NK-92 treated with Interleukin-12 subunit alpha and Interleukin-12 subunit beta, amount 100 ng/mL, for 24 hours (cell line): ENCODE measurements around the gene BCR.
A peak's percentile ranks its signal among the peaks of the same experiment; 100 is the strongest.
"Not testable (repeated sequence)": the region's sequence is repeated elsewhere in the genome, so short reads cannot be mapped to it uniquely, and the experiment has no call there.

Experiments
- DNase-seq: peaks from one replicate; lab custom pipeline; 2025; lab: John Stamatoyannopoulos, UW

Gene BCR

DNA sequence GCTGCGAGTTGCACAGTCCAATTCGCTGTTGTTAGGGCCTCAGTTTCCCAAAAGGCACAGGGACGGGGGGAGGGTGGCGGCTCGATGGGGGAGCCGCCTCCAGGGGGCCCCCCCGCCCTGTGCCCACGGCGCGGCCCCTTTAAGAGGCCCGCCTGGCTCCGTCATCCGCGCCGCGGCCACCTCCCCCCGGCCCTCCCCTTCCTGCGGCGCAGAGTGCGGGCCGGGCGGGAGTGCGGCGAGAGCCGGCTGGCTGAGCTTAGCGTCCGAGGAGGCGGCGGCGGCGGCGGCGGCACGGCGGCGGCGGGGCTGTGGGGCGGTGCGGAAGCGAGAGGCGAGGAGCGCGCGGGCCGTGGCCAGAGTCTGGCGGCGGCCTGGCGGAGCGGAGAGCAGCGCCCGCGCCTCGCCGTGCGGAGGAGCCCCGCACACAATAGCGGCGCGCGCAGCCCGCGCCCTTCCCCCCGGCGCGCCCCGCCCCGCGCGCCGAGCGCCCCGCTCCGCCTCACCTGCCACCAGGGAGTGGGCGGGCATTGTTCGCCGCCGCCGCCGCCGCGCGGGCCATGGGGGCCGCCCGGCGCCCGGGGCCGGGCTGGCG, at the start of gene BCR:
TSS of gene BCR (plus strand) at position 209 of the 592 bp plus-strand sequence. CDS start 452 bp downstream, outside the sequence.
- no peak for DNase-seq

DNA sequence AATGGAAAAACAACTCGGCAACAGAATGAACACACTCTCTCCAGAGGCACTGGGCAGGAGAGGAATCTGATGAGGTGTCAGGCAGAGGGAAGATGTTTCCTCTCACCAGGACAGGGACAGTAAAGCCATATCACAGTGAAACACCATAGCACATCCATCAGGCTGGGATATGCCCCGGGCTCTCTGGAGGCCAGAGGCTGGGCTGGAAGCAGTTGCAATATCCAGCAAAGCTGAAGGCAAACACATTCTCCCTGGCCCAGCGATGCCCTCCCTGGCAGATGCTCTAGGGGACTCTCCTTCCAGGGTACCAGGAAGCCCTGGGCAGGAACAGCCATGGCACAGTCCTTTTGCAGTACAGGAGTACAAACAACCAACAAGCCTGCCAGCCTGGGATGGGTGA, 49.6 kb upstream of the BCR start:
- no peak for DNase-seq

GRCh38 chr22:23131931-23132330, 48.4 kb upstream of the BCR start:
- no peak for DNase-seq

DNA sequence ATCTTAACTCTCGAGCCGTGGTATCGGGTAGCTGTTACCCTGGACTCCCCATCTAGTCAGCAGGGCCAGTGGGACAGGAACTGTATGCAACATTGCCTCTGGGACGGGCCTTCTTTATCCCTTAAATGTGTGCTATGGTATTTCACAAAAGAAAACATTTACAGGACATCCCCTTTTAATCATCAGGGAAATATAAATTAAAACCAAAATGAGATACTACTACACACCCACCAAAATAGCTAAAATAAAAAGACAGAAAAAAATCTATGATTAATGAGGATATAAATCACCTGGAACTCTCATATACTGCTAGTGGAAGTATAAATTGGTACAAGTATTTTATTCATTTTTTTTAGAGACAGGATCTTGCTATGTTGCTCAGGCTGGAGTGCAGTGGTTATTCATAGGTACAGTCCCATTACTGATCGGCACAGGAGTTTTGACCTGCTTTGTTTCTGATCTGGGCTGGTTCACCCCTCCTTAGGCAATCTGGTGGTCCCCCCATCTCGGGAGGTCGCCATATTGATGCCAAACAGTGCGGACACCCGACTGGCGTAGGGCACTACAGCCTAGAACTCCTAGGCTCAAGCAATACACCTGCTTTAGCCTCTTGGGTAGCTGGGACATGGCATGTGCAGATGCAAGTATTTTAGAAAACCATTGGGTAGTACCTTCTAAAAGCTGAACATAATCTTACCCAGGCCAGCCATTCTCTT, 47.8 kb upstream of the BCR start:
- DNase-seq: no peak

DNA sequence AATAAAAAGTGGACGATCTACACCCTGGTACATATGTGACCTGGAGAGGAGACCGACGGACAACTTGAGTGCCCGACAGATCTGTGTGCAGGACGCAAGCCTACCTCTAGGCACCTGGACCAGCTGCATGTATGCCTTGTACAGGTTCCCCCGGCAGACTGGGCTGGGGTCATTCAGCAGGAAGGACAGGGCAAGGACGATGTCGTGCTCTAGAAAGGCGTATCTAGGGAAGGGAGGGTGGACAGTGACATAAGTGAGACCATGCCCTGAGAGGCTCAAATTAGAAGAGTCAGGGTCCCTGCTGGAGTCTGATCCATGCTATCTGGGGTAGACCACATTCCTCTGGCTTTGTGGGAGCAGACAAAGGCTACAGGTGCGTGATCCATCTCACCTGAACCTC, 46.4 kb upstream of the BCR start:
- no peak for DNase-seq

- not testable (repeated sequence) for DNase-seq
Observed at GRCh38 chr22:23136991-23137390, 43.3 kb upstream of the BCR start.

DNA sequence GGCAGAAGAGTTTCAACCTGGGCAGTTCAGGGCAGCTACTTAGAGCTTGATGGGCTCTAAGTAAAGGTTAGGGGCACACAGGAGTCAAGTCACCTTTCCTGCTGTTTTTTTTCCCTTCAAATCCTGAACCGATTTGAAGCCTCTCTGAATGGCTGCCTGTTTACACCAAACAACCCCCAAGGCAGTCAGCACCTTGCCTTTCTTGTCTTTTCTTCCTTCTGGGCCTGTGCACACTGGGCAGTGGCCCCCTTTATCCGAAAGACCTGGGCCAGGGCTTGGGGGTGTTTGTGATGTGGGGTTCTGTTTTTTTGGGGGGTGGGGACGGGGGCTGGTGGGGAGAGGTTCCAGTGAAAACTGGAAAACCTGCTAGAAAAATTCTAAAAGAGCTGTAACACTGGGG, 42.8 kb upstream of the BCR start:
- DNase-seq: no peak

DNA sequence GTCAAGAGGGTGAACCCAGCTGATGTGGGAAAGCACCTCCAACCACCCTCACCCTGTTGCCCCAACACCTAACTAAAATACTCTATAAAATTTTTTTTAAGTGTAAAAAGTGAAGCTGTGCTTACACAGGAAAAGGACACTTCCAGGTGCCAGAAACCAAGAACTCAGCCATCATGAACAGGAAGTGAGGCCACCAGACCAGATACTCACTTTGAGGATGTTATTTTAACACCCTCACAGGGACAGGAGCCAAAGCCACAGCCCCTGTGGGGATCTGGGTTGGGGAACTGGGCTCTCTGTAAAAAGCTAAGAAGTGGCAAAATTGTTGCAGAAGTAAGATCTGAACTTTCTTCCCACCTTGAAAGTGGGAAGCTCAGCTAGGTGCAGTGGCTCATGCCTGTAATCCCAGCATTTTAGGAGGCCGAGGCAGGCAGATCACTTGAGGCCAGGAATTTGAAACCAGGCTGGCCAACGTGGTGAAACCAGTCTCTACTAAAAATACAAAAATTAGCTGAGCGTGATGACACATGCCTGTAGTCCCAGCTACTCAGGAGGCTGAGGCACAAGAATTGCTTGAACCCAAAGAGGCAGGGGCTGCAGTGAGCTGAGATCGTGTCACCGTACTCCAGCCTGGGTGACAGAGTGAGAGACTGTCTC, 42.3 kb upstream of the BCR start:
- DNase-seq: peak; percentile 49

GRCh38 chr22:23138584-23139435, 41.5 kb upstream of the BCR start:
- no peak for DNase-seq

- DNase-seq: no peak
Observed at GRCh38 chr22:23140385-23140784, 39.9 kb upstream of the BCR start.

DNA sequence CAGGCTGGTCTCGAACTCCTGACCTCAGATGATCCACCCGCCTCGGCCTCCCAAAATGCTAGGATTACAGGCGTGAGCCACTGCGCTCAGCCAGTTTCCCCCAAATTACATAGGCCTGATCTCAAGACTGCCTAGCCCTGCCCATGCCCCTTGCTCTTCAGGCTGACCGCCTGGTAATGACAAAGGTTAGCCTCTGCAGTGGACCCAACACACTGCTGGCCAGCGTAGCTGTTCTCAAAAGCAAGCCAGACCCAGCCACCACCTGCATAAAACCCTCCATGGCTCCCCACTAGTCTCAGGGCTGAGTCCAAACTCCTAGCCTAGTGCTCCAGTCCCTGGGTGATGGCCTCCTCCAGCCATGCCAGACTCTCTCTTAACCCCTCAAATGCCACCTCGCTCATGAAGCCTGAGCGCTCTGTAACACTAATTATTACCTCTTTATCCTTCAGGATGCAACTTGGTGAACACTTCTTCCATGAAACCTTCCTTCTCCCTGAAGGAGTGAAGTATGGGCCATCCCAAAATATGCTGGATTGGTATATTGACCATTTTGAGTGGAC, 37.7 kb upstream of the BCR start:
- DNase-seq: no peak

DNA sequence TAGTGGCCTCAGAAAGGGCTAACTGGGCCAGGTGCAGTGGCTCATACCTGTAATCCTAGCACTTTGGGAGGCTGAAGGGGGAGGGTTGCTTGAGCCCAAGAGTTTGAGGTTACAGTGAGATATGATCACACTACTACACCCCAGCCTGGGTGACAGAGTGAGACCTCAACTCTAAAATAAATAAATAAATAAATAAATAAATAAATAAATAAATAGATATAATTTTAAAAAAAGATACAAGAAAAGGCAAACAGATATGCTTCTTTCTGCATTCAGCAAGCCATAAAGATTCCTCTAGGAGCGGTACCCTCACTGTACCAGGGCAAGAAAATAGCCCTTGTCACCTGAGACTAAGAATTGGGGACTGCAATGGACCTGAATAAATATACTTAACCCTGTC, 37.2 kb upstream of the BCR start:
- DNase-seq: no peak

GRCh38 chr22:23144432-23144831, 35.9 kb upstream of the BCR start:
- no peak for DNase-seq

- DNase-seq: no peak
Observed at GRCh38 chr22:23144932-23145877, 35.1 kb upstream of the BCR start, which contains the start of gene RAB36. RAB36 (plus strand) TSS chr22:23145477; CDS start chr22:23146617, 1,140 bp downstream.

- DNase-seq: no peak
Observed at GRCh38 chr22:23145878-23146470, 34.3 kb upstream of the BCR start.

GRCh38 chr22:23146478-23147205, 33.7 kb upstream of the BCR start:
- DNase-seq: no peak

DNA sequence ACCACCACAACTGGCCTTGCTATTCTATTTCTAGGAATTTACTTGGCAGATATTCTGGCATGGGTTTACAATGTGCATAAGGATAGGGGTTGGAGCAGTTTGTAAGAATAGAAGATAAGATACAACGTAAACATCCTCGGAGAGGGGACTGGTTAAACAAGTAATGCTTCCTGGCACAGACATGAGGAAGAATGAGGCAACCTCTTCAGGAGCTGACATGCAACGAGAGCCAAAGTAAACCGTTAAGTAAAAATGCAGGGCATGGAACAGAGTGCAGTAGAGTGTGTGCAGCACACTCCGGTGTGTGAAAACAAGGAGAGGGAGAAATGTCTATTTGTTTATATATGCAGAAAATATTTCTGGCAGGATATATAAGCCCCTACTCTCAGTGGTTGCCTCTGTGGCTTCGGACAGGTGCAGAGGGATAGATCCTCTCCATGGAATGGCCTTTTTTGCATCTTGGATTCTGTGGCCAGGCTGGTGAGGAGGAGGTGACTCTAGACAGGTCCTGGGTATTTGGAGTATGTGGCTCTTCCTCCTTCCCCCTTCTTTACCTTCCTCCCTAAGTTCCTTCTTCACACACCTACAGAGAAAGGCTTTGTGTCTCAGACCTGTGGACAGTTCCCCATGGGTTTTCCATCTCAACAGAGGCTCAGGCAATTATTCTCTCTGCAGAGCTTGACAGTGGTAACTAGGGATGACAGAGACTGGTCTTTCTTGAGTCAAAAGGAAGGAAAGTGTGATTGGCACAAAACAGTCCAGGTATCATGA, 32.5 kb upstream of the BCR start:
- no peak for DNase-seq

DNA sequence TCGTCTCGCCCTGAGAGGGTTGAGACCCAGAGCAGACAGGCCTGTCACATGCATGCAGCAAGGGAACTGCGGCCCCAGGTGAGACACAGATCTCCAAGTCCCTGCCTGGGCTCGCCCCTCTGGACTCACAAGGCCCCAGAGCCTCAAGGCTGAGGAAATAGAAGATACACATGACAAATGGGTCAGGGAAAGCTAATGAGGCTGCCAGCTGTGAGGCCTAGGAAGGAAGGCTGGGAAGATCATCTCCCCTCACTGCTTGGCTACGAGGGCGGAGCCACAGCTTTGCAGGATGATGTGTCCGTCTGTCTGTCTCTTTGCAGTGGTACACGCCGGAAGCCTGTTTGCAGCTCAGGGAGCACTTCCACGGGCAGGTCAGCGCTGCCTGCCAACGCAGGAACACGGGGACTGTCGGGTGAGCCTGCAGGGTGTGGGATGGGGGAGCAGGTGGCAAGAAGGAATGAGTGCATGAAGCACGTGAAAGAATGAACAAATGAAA, 30.5 kb upstream of the BCR start:
- DNase-seq: no peak

DNA sequence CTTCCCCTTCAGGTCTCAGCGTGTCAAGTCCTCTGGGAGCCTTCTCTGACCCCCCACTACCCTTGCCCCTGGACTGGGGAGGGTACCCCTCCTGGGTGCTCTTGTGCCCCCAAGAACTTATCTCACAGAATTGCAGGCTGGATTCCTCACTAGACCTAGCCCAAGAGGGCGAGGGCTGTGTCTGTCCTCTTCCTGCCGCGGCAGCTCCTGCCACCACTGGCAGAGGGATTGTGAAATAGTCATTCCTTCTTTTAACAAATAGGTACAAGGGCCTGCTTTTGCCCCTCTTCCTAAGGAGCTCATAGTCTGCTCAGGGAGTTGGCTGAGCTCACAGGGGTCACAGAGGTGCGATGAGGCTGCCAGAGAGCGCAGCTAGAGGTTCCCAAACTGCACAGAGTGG, 29.5 kb upstream of the BCR start:
- no peak for DNase-seq
